Smooth muscle cell (in vitro differentiated cells): Measurements from ENCODE around the gene PIR. TPM values are rescaled to one million over a fixed set of nuclear protein-coding genes. Genes with fewer than 3 reads are reported as not detected.

Experiments used
- DNase-seq: peaks from one replicate; lab custom pipeline; 2025; ENCODE audit not compliant: unreplicated experiment; lab: John Stamatoyannopoulos, UW
- H2AFZ ChIP-seq: fragments of 200-600 bp; sonication (generic); 2 replicates; pipeline ENCODE4 v1.6.0; 2016; ENCODE audit warnings: antibody characterized with exemption, low read depth, mild to moderate bottlenecking
- H3F3A ChIP-seq: fragments of 200-600 bp; sonication (generic); 2 replicates; pipeline ENCODE4 v1.6.0; 2017; ENCODE audit warnings: antibody characterized with exemption, low read depth
- H3K27ac ChIP-seq: fragments of 200-600 bp; sonication (generic); 2 replicates; pipeline ENCODE4 v1.5.1; 2016; ENCODE audit warnings: low read depth, mild to moderate bottlenecking
- H3K27me3 ChIP-seq: fragments of 200-600 bp; sonication (generic); 2 replicates; pipeline ENCODE4 v1.6.1; 2016; ENCODE audit warnings: low read depth, mild to moderate bottlenecking
- H3K36me3 ChIP-seq: fragments of 200-600 bp; sonication (generic); 2 replicates; pipeline ENCODE4 v1.5.1; 2016; ENCODE audit warnings: low read depth
- H3K4me1 ChIP-seq: fragments of 200-600 bp; sonication (generic); 2 replicates; pipeline ENCODE4 v1.5.1; 2016; ENCODE audit warnings: low read depth
- H3K4me2 ChIP-seq: fragments of 200-600 bp; sonication (generic); 2 replicates; pipeline ENCODE4 v1.6.0; 2016; ENCODE audit warnings: mild to moderate bottlenecking
- H3K4me3 ChIP-seq: fragments of 200-600 bp; sonication (generic); 2 replicates; pipeline ENCODE4 v1.5.1; 2016; ENCODE audit warnings: mild to moderate bottlenecking
- H3K79me2 ChIP-seq: fragments of 200-600 bp; sonication (generic); 2 replicates; pipeline ENCODE4 v1.6.0; 2016; ENCODE audit warnings: low read depth, mild to moderate bottlenecking
- H3K9ac ChIP-seq: fragments of 200-600 bp; sonication (generic); 2 replicates; pipeline ENCODE4 v1.6.0; 2016; ENCODE audit warnings: low read depth
- H3K9me3 ChIP-seq: fragments of 200-600 bp; sonication (generic); replicated peaks from 2 replicates; pipeline ENCODE4 v1.5.1; 2016; ENCODE audit warnings: low read depth
- H4K20me1 ChIP-seq: fragments of 200-600 bp; sonication (generic); 2 replicates; pipeline ENCODE4 v1.6.0; 2016; ENCODE audit warnings: low read depth
- WGBS: methylation state at CpG from one replicate; pipeline ENCODE4 v1.1.7; 2016; ENCODE audit warnings: low lambda C conversion rate; 5-methylcytosine and 5-hydroxymethylcytosine counted together
- polyA plus RNA-seq: library from polyadenylated mRNA; unstranded; fragments of >200 nt; fragmentation: Nextera tagmentation; extraction: Ambion mirVana; gene quantifications from 2 replicates; pipeline ENCODE4 v1.2.1, GENCODE V29; 2016
- total RNA-seq: library from RNA; depleted of rRNA; stranded (reverse); fragments of >200 nt; gene quantifications from 2 replicates; pipeline ENCODE4 v1.2.3, GENCODE V29; 2014
- TF ChIP-seq, protein P1 (sequence below): fragments of 200-600 bp; sonication (generic); IDR thresholded peaks from 2 replicates; pipeline ENCODE4 v1.5.1; 2017; ENCODE audit warnings: borderline replicate concordance, mild to moderate bottlenecking, antibody characterized with exemption; ENCODE audit not compliant: insufficient read depth, poor library complexity, severe bottlenecking

The PIR gene
- total and polyA plus RNA-seq, 2 experiments from 2014 or later = 9.3 to 14.3 TPM

- no peaks in the 10 kb centered on the region for H3K4me1 ChIP-seq
- no peak overlapping the region for H3K27ac ChIP-seq
- no peaks in the 10 kb centered on the region for H3K9me3 ChIP-seq
- no peaks in the 10 kb centered on the region for H3F3A ChIP-seq
- WGBS = 87% methylated on average over 9 of the region's 9 CpGs
- no peaks in the 10 kb centered on the region for H4K20me1 ChIP-seq
- H3K27me3 ChIP-seq = no peaks in the 10 kb centered on the region
- TF ChIP-seq, protein P1, sequence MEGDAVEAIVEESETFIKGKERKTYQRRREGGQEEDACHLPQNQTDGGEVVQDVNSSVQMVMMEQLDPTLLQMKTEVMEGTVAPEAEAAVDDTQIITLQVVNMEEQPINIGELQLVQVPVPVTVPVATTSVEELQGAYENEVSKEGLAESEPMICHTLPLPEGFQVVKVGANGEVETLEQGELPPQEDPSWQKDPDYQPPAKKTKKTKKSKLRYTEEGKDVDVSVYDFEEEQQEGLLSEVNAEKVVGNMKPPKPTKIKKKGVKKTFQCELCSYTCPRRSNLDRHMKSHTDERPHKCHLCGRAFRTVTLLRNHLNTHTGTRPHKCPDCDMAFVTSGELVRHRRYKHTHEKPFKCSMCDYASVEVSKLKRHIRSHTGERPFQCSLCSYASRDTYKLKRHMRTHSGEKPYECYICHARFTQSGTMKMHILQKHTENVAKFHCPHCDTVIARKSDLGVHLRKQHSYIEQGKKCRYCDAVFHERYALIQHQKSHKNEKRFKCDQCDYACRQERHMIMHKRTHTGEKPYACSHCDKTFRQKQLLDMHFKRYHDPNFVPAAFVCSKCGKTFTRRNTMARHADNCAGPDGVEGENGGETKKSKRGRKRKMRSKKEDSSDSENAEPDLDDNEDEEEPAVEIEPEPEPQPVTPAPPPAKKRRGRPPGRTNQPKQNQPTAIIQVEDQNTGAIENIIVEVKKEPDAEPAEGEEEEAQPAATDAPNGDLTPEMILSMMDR = no peak
- DNase-seq = no peak
- H3K36me3 ChIP-seq = no peaks in the 10 kb centered on the region
- H2AFZ ChIP-seq = no peak overlapping the region
- H3K9ac ChIP-seq = no peak overlapping the region
- H3K4me3 ChIP-seq = no peak overlapping the region
- no peak overlapping the region for H3K4me2 ChIP-seq
- no peaks in the 10 kb centered on the region for H3K79me2 ChIP-seq
Observed at GRCh38 chrX:15366506-15367352, 126.4 kb downstream of the PIR start.

- TF ChIP-seq, protein P1 = no peak
- DNase-seq = no peak
- 88% methylated on average over 2 of the region's 2 CpGs for WGBS
Observed at GRCh38 chrX:15359701-15360100, 133.4 kb downstream of the PIR start.

GRCh38 chrX:15358533-15358932 is 134.6 kb downstream of the PIR start:
- Histone ChIP-seq H3K9ac (no peak overlapping the region), H3K4me2 (no peak overlapping the region)
- WGBS = 91% methylated on average over 2 of the region's 2 CpGs

More at GRCh38 chrX:15359701-15360100, 133.4 kb downstream of the PIR start:
- Histone ChIP-seq H2AFZ (no peak overlapping the region), H3K79me2 (no peaks in the 10 kb centered on the region), H3K9ac (no peak overlapping the region), H3K27ac (no peak overlapping the region), H3K4me2 (no peak overlapping the region), H3K36me3 (no peaks in the 10 kb centered on the region), H4K20me1 (no peaks in the 10 kb centered on the region), H3K27me3 (no peaks in the 10 kb centered on the region), H3F3A (no peaks in the 10 kb centered on the region), H3K9me3 (no peaks in the 10 kb centered on the region), H3K4me3 (no peak overlapping the region), H3K4me1 (no peaks in the 10 kb centered on the region)

More at GRCh38 chrX:15358533-15358932, 134.6 kb downstream of the PIR start:
- TF ChIP-seq, protein P1 = no peak
- H3K27ac ChIP-seq = no peak overlapping the region
- no peaks in the 10 kb centered on the region for H3K36me3 ChIP-seq
- H3K4me1 ChIP-seq = no peaks in the 10 kb centered on the region
- H3K79me2 ChIP-seq = no peaks in the 10 kb centered on the region
- H3F3A ChIP-seq = no peaks in the 10 kb centered on the region
- H3K27me3 ChIP-seq = no peaks in the 10 kb centered on the region
- no peak overlapping the region for H2AFZ ChIP-seq
- no peaks in the 10 kb centered on the region for H4K20me1 ChIP-seq
- no peaks in the 10 kb centered on the region for H3K9me3 ChIP-seq
- H3K4me3 ChIP-seq = no peak overlapping the region
- DNase-seq = no peak
